Pons (tissue), 1 donor: ENCODE results near the gene ANKFN1.

Experiments used
- DNase-seq: peaks from one replicate; pipeline ENCODE4 v3.0.0-alpha.2; 2016; ENCODE audit warnings: low spot score

ANKFN1 gene

GRCh38 chr17:56148333-56148732, 4.9 kb upstream of the ANKFN1 start:
- DNase-seq: no peak

DNA sequence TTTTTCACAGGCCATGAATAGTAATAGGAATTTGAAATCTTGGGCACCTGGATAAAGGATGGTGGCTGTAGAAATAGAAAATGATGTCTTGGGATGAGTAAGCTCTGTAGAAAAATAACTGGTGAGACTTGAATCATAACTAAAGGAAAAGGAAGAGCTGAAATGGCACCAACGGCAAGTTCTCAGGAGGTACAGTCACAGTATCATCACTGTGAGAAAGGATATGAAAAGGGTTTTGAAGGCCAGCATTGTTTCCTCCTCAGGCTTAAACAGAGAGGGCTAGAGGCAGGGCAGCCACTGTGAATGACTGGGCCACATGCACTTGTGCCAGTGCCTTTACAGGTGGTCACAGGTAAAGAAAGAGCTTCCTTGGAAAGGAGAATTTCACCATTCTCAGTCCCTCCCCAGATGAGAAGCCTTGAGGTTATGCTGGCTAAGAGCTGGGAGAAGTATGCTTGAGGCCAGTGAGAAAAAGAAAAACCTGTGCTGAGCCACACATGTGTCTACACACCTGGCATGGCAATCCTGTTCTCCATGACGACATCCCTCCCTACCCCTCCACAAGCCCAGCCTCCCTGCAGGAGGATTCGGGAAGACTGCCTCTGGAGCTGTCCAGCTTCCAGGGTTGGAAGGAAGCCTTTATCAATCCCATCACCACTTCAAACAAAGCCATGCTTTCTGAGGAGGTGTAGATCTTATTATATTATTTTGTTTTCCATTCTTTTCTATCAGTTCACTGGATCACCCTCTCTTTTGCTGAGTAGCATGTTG, 3.8 kb upstream of the ANKFN1 start:
- DNase-seq: no peak

DNA sequence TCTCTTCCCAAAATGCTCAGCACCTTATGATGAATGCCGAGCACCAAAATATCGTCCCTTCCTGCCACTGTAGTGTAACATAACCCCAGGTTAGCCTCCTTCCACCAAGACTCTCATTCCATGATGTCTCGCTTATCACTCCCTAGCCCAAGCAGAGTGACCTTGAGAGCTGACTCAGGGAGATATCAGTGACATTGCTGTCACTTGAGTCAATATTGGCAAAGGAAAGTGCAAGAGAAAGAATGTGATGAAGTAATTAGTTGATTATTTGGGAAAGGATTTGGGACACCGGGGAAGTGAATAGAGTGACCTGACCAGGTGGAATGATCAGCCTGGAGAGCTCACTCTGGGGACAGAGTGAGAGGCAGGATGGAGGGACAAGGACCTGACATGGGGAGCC, 2.6 kb upstream of the ANKFN1 start:
- DNase-seq: no peak

- no peak for DNase-seq
These were observed 4.6 kb downstream of the ANKFN1 start for GRCh38 chr17:56157845-56158244.

DNA sequence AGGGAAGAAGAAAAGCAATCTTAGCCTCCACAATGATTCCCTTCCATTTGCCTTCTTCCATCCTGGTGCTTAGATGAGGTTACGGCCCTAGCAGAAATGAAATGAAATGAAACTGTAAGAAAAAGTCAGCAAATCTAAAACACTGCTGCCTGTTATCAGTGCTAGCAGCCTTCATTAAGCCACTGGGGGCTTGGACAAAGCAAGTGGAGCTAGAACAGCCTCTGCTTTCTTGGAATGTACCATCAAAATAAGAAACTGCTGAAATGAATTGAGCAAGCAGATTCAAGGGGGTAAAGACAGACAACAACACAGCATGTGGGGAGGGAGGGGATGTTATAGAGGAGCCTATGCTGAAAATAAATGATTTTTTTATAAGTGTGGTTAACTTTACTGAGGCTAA, 5.1 kb downstream of the ANKFN1 start:
- no peak for DNase-seq

DNA sequence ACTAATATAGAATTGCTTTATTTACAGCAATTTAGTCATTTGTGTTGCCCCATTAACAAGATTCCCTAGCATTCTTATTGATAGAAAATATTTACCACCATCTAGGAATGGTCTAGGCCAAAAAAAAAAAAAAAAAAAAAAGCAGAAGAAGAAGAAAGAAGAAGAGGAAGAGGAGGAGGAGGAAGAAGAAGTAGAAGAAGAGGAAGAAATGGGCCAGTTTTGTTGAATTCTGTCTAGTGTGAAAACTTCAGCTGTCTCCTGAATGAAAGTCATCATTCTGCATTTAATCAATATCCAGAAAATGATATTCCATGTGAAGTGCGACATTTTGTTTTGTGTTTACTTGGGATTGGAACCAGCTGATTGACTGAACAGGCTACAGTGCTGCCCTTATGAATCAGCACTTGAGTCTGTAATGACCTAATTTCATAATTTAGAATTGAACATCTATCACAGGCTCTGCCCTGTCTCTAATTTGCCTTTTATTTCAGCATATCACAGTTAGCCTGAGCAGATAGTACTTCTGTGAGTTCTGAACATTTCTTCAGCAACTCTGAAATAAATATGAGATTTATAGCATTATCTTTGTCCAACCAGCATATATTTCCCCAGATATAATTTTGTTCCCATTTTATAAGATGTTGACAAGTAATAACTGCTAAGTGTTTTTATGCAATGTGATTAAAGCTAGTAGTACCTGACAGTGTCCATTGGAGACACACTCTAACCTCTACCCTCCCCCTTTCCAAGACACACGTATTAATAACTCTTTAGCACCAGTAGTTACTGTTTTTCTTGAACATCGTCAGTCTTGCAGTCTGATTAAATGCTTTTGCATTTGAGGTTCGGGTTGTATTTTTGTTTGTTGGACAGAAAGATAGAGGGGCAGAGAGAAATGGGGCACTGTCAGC, 5.9 kb downstream of the ANKFN1 start:
- no peak for DNase-seq

GRCh38 chr17:56159826-56160380, 6.6 kb downstream of the ANKFN1 start:
- no peak for DNase-seq

DNA sequence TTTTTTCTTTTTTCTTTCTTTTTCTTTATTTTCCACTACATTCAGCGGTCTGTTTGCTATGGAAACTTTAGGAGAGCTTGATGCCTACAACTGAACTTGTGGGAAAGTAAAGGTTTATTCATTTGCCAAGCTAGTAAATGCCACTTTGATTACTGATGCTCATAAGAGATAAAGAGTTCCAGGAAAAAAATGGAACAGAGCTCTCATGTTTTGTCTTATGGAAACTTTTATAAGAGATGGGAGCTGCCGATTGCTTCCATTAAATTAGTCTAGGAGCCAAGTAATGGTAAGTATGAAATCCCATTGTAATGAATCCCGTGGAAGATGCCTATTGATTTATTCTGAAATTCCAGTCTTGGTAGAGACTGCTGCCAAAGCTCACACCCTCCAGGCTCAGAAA, 7.1 kb downstream of the ANKFN1 start:
- DNase-seq: no peak

DNA sequence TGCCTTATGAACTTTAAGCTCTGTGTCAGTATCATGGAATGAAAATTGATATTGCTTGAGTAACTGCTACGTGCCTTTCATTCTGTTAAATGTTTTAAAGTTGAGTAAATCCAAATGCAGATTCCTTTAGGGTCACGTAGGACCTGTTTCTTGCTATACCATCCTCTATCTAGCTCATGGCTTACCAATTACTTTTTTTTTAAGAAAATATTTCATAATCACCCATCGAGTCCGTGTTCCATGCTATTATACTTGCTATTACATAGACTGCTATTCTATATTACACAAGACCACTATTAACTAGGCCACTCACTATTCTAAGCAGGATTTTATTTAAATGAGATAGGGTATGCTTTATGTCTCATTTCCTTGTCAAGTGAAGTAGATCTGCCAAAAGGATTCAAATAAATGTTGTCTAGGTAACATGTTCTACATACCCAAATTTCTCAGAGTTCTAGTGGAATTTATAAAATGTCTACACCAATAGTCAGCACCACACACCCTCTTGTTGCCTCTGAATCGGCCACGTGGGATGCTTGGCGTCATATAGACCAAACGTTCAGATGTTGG, 11.9 kb downstream of the ANKFN1 start:
- no peak for DNase-seq

GRCh38 chr17:56167491-56167890, 14.2 kb downstream of the ANKFN1 start:
- no peak for DNase-seq

- DNase-seq: no peak
These were observed 16.3 kb downstream of the ANKFN1 start for GRCh38 chr17:56169621-56170020.

DNA sequence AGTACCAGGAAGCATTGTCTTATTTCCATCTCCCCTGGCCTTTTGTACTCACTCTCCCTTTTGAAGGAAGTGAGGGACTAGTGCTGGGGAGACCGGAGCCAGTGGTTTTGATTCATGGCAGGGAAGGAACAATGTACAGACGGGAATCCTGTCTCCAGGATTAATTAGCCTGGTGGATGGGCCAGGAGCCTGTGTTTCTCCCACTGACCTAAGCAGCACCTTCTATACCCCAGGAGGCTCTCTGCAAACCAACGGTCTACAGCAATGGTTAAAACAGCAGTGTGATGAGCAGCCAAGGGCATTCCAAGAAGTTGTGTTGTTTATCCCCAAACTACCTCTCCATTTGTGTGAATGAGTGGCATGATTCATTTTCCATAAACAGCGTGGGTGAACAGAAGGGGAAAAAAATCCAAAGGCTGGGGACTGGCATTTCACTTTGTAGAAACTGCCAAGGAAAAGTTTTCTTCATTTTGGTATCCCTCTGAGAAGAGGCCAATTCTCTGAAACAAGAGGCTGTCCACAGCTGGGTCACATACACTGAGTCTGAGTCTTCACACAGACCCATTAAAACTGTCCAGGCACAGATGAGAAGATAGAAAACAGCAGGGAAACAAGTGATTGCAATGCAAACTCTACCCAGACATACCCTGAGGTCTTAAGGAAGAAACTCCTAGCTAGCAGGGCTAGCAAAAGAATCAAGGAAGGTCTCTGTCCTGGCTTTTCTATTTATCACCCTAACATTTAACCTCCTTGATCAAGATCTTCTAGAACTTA, 18.1 kb downstream of the ANKFN1 start:
- DNase-seq: no peak

- peak; percentile 53 for DNase-seq
These were observed 19.3 kb downstream of the ANKFN1 start for GRCh38 chr17:56172517-56172982.

GRCh38 chr17:56173026-56173425, 19.8 kb downstream of the ANKFN1 start:
- DNase-seq: no peak

GRCh38 chr17:56173958-56174835, 20.9 kb downstream of the ANKFN1 start:
- peak; percentile 10 for DNase-seq

DNA sequence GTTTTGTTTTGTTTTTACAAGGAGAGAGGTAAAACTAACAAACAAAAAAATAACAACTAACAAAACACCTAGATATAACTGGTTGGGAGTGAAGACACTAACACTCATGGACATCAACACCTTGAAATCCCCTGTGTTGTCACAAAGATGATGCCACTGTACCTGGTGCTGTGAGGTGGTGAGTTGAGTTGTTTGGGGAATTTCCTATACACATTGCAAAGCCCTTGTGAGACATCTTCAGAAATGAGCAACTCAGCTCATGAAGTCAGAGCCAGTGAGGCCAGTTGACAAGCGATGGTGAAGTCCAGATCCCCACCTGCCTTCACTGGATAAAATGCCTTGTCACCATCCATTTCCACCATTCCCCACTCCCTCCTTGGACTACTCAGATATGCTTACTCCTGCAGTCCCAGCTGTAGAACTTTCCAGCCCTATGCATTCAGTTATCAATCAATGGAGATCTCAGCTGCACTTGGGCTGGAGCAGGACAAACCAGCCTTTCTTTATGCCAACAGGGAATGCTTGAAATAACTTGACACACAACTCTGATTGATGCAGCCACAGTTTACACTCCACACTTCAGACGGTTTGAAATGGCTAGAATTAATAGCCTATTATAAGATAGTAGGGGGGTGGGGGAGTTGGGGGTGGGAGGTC, 22.2 kb downstream of the ANKFN1 start:
- no peak for DNase-seq

GRCh38 chr17:56176091-56176490, 22.8 kb downstream of the ANKFN1 start:
- no peak for DNase-seq

DNA sequence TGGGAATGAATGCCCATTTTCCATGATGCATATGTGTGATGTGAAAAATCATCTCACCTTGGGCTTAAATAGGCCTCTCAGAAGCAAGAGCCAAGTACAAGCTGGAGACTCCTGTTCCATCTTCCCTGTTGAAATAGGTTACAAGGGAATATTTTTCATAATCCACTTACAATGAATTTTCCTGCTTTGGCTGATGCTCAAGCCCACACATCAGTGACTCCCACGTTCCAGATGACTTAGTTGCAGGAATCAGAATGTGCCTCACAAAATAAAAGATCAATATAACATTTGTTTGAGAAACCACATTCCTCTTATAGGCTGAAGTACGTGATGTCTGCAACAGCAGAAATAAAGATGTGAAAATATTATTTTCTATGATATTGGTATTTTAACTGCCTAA, 24.1 kb downstream of the ANKFN1 start:
- DNase-seq: no peak

DNA sequence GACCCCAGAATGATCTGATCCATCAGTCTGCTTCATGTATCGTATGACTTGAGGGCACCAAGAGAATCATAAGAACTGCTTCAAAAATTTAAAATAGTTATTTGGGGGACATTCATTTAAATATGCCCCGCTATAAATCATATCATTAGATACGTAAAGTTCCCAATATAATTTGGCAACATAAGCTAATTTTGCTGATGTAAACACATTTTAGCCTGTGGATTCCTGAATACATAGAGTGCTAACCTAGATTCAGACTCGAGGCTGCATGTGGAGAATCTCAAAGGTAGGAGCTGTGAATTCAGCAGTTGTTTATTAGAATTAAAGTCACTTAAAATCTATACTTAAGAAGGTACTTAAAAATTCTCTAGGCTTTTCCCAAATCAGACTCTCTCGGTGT, 24.9 kb downstream of the ANKFN1 start:
- DNase-seq: no peak

DNA sequence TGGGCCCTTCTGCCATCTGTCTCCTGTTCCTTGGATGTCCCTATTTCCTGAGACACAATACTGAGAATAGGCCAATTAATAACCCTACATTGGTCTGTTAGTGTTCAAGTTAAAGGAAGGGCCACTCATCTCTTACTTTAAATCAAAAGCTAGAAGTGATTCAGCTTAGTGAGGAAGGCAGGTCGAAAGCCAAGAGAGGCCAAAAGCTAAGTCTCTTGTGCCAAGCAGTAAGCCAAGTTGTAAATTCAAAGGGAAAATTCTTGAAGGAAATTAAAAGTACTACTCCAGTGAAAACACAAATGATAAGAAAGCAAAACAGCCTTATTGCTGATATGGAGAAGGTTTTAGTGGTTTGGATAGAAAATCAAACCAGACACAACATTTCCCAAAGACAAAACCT, 28.8 kb downstream of the ANKFN1 start:
- DNase-seq: no peak
